Neutrophil (primary cell): ENCODE data around the gene CLCN2.

Experiments used
- H3K27ac ChIP-seq: fragments of 200-600 bp; sonication (generic); 2 replicates; pipeline ENCODE4 v1.5.1; 2016; ENCODE audit warnings: mild to moderate bottlenecking, moderate library complexity
- H3K27me3 ChIP-seq: fragments of 200-600 bp; sonication (generic); 2 replicates; pipeline ENCODE4 v1.6.0; 2016; ENCODE audit warnings: mild to moderate bottlenecking
- H3K36me3 ChIP-seq: fragments of 200-600 bp; sonication (generic); 2 replicates; pipeline ENCODE4 v1.5.1; 2017
- H3K4me1 ChIP-seq, 2 experiments: fragments of 200-600 bp in 1 of 2; sonication (generic) in 1 of 2; 1 replicate in 1 of 2; 2 replicates in 1 of 2; pipeline versions ENCODE4 v1.5.1 to v1.6.1; 2013 to 2016; ENCODE audit warnings: low read depth in 1 of 2, low read length in 1 of 2, mild to moderate bottlenecking in 1 of 2, moderate library complexity in 1 of 2; ENCODE audit not compliant: control insufficient read depth in 1 of 2, insufficient read depth in 1 of 2
- H3K4me3 ChIP-seq, 2 experiments: fragments of 200-600 bp in 1 of 2; sonication (generic) in 1 of 2; 1 replicate in 1 of 2; 2 replicates in 1 of 2; pipeline ENCODE4 v1.5.1; 2013 to 2016; ENCODE audit warnings: low read depth in 1 of 2, low read length in 1 of 2, mild to moderate bottlenecking in 1 of 2, moderate library complexity in 1 of 2
- H3K9me3 ChIP-seq: fragments of 200-600 bp; sonication (generic); 2 replicates; pipeline ENCODE4 v1.5.1; 2016
- TF ChIP-seq, protein P1 (sequence below): fragments of 200-600 bp; sonication (generic); IDR thresholded peaks from 2 replicates; pipeline ENCODE4 v1.5.1; 2016; ENCODE audit warnings: antibody characterized with exemption

Gene CLCN2

DNA sequence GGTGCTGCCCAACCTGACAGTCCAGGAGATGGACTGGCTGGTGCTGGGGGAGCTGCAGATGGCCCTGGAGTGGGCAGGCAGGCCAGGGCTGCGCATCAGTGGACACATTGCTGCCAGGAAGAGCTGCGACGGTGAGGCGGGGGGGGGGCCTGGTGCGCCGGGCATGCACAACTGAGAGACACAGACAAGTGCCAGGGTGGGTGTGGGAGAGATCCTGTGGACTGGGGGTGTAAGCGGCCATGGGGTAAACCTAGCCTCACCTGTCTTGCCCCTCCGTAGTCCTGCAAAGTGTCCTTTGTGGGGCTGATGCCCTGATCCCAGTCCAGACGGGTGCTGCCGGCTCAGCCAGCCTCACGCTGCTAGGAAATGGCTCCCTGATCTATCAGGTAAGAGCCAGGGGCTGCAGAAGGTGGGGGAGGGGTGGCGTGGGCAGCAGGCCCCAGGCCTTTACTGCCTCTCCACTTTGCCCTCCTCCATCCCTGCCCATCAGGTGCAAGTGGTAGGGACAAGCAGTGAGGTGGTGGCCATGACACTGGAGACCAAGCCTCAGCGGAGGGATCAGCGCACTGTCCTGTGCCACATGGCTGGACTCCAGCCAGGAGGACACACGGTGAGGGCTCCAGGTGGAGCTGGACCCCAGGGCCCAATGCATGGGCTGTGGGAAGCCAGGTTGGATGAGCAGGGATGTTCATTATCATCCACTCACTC is 21.8 kb upstream of the CLCN2 start:
- Histone ChIP-seq H3K4me3 (no peak overlapping the region), H3K27me3 (peaks cover 90% of the 10 kb centered on the region), H3K27ac (no peak overlapping the region), H3K4me1 (peaks cover 10 to 12% of the 10 kb centered on the region in 2 experiments), H3K36me3 (no peaks in the 10 kb centered on the region), H3K9me3 (no peaks in the 10 kb centered on the region)
- TF ChIP-seq, protein P1, sequence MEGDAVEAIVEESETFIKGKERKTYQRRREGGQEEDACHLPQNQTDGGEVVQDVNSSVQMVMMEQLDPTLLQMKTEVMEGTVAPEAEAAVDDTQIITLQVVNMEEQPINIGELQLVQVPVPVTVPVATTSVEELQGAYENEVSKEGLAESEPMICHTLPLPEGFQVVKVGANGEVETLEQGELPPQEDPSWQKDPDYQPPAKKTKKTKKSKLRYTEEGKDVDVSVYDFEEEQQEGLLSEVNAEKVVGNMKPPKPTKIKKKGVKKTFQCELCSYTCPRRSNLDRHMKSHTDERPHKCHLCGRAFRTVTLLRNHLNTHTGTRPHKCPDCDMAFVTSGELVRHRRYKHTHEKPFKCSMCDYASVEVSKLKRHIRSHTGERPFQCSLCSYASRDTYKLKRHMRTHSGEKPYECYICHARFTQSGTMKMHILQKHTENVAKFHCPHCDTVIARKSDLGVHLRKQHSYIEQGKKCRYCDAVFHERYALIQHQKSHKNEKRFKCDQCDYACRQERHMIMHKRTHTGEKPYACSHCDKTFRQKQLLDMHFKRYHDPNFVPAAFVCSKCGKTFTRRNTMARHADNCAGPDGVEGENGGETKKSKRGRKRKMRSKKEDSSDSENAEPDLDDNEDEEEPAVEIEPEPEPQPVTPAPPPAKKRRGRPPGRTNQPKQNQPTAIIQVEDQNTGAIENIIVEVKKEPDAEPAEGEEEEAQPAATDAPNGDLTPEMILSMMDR: no peak

DNA sequence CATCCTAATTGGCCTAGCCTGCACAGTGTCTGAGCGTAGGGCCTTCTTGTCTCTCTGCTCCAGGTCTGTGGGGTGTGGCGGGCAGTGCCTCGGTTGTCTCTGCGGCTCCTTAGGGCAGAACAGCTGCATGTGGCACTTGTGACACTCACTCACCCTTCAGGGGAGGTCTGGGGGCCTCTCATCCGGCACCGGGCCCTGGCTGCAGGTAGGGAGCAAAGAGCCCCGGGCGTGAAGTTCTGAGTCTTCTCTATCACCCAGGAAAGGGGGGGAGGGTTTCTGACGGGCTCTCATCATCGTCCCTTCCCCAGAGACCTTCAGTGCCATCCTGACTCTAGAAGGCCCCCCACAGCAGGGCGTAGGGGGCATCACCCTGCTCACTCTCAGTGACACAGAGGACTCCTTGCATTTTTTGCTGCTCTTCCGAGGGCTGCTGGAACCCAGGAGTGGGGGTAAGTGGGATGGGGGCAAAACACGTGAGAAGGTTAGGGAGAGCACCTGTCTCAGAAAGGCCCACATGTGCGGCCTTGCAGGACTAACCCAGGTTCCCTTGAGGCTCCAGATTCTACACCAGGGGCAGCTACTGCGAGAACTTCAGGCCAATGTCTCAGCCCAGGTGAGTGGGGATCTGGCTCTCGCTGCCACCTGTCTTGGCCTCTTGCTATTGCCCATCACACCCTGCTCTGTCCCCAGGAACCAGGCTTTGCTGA is 21.1 kb upstream of the CLCN2 start:
- Histone ChIP-seq H3K9me3 (no peaks in the 10 kb centered on the region), H3K27ac (no peak overlapping the region), H3K27me3 (peaks cover 93% of the 10 kb centered on the region), H3K4me1 (peaks cover 13 to 15% of the 10 kb centered on the region in 2 experiments), H3K36me3 (no peaks in the 10 kb centered on the region), H3K4me3 (no peak overlapping the region)
- TF ChIP-seq, protein P1: no peak

DNA sequence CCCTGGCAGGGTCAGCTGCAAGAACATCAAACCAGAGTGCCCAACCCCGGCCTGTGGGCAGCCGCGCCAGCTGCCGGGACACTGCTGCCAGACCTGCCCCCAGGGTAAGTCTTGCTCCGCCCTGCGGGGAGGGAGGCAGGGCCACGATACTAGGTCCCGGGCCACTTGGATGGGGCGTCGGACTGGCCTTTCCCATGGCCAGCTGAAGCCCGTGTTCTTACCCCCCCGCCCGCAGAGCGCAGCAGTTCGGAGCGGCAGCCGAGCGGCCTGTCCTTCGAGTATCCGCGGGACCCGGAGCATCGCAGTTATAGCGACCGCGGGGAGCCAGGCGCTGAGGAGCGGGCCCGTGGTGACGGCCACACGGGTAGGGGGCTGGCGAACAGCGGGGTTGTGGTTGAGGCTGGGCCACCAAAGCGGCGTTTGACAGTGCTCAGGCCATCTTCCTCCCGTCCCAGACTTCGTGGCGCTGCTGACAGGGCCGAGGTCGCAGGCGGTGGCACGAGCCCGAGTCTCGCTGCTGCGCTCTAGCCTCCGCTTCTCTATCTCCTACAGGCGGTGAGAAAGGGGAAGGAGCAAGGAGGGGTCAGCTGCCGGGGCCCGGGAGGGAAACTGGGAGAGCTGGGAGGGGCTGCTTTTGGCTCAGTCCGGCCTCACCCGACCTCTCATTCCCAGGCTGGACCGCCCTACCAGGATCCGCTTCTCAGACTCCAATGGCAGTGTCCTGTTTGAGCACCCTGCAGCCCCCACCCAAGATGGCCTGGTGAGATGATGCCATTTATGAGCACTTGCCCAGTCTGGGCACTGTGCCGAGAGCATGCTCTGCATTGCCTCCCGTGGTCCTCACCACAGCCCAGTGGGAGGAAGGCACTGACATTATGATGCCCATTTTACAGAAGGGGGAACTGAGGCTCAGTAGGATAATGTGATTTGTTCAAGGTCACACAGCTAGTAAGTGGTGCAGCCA is 20.1 kb upstream of the CLCN2 start:
- TF ChIP-seq, protein P1: no peak
- Histone ChIP-seq H3K4me3 (no peak overlapping the region), H3K27me3 (peaks cover 95% of the 10 kb centered on the region), H3K36me3 (no peaks in the 10 kb centered on the region), H3K27ac (no peak overlapping the region), H3K4me1 (peaks cover 17% of the 10 kb centered on the region in 2 experiments), H3K9me3 (no peaks in the 10 kb centered on the region)

DNA sequence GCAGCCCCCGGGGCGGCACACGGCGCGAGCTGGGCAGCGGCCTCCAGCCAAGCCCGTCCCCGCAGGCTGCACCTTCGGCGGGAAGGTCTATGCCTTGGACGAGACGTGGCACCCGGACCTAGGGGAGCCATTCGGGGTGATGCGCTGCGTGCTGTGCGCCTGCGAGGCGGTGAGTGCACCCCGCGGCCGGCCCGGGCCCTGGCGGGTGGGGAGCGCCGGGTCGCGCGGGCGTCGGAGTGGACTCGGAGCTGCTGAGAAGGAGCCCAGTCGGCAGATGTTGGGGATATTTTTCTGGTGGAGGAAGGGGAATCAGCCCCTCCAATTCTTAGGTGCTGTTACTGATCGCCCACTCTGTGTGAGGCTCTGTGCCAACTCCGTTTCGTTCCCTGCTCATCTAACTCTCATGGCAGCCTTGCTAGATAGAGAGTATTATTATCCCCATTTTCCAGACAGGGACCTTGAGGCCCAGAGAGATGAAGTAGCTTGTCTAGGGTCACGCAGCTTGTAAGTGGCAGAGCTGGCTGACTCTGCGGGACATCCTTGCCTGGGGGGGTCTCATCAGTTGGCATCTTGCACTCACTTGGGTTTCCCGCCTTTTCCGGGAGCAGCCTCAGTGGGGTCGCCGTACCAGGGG is 19.3 kb upstream of the CLCN2 start:
- no peaks in the 10 kb centered on the region for H3K36me3 ChIP-seq
- H3K27me3 ChIP-seq: peaks cover 95% of the 10 kb centered on the region
- TF ChIP-seq, protein P1: no peak
- peak overlapping the region in 1 of 2 experiments; percentile 18 for H3K4me3 ChIP-seq
- H3K9me3 ChIP-seq: no peaks in the 10 kb centered on the region
- H3K27ac ChIP-seq: no peak overlapping the region
- peaks cover 17% of the 10 kb centered on the region in 2 experiments for H3K4me1 ChIP-seq

DNA sequence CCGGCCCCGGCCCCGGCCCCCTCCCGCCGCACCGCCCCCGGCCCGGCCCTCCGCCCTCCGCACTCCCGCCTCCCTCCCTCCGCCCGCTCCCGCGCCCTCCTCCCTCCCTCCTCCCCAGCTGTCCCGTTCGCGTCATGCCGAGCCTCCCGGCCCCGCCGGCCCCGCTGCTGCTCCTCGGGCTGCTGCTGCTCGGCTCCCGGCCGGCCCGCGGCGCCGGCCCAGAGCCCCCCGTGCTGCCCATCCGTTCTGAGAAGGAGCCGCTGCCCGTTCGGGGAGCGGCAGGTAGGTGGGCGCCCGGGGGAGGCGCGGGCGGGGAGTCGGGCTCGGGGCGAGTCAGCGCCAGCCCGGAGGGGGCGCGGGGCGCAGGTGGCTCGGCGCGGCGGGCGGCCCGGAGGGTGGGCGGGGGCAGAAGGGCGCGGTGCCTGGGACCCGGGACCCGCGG is 18.8 kb upstream of the CLCN2 start:
- peaks cover 99% of the 10 kb centered on the region for H3K27me3 ChIP-seq

More for the DNA sequence above, 18.8 kb upstream of the CLCN2 start:
- no peaks in the 10 kb centered on the region for H3K36me3 ChIP-seq
- H3K27ac ChIP-seq: no peak overlapping the region
- TF ChIP-seq, protein P1: no peak
- H3K4me1 ChIP-seq: peaks cover 17% of the 10 kb centered on the region in 2 experiments
- H3K9me3 ChIP-seq: no peaks in the 10 kb centered on the region
- H3K4me3 ChIP-seq: no peak overlapping the region
